Activated CD4-positive, CD25-positive, alpha-beta regulatory T cell treated with anti-CD3 and anti-CD28 coated beads, Interleukin-2, amount 50 U/mL, for 16 hours (primary cell): ENCODE data around the gene BTBD9.

Source experiments
- DNase-seq: peaks from one replicate; pipeline ENCODE4 v3.0.0-alpha.2; 2020; ENCODE audit warnings: low read depth, low spot score

BTBD9 gene

GRCh38 chr6:38482466-38482865, 157.3 kb downstream of the BTBD9 start:
- no peak for DNase-seq

GRCh38 chr6:38481851-38482250, 157.9 kb downstream of the BTBD9 start:
- no peak for DNase-seq

- no peak for DNase-seq
Observed at GRCh38 chr6:38481211-38481836, 158.4 kb downstream of the BTBD9 start.

- no peak for DNase-seq
Observed at GRCh38 chr6:38480036-38480435, 159.7 kb downstream of the BTBD9 start.

GRCh38 chr6:38479331-38479730, 160.4 kb downstream of the BTBD9 start:
- no peak for DNase-seq

- DNase-seq: no peak
Observed at GRCh38 chr6:38477680-38478260, 162.0 kb downstream of the BTBD9 start.

GRCh38 chr6:38476888-38477287, 162.8 kb downstream of the BTBD9 start:
- no peak for DNase-seq

- DNase-seq: no peak
Observed at GRCh38 chr6:38476141-38476540, 163.6 kb downstream of the BTBD9 start.

GRCh38 chr6:38470548-38470947, 169.2 kb downstream of the BTBD9 start:
- no peak for DNase-seq

GRCh38 chr6:38467566-38467965, 172.2 kb downstream of the BTBD9 start:
- DNase-seq: no peak

- no peak for DNase-seq
Observed at GRCh38 chr6:38460186-38460585, 179.5 kb downstream of the BTBD9 start.

- DNase-seq: no peak
Observed at GRCh38 chr6:38459291-38459690, 180.4 kb downstream of the BTBD9 start.

- DNase-seq: no peak
Observed at GRCh38 chr6:38453861-38454260, 185.9 kb downstream of the BTBD9 start.

- DNase-seq: no peak
Observed at GRCh38 chr6:38452816-38453660, 186.7 kb downstream of the BTBD9 start.

- no peak for DNase-seq
Observed at GRCh38 chr6:38450717-38451116, 189.0 kb downstream of the BTBD9 start.

GRCh38 chr6:38445925-38446324, 193.8 kb downstream of the BTBD9 start:
- no peak for DNase-seq

GRCh38 chr6:38445336-38445735, 194.4 kb downstream of the BTBD9 start:
- no peak for DNase-seq

- DNase-seq: no peak
Observed at GRCh38 chr6:38443352-38444144, 196.2 kb downstream of the BTBD9 start.

- DNase-seq: no peak
Observed at GRCh38 chr6:38438097-38438496, 201.6 kb downstream of the BTBD9 start.

- DNase-seq: no peak
Observed at GRCh38 chr6:38436726-38437465, 202.8 kb downstream of the BTBD9 start.

GRCh38 chr6:38435330-38435729, 204.4 kb downstream of the BTBD9 start:
- no peak for DNase-seq
